ENCODE results near the gene C1orf105. TPM values are rescaled to one million over a fixed set of nuclear protein-coding genes. Genes with fewer than 3 reads are reported as not detected.

The C1orf105 gene
- total and polyA plus RNA-seq, 2 of the 13 experiments (the other 11 are each of a cell fraction or from before 2014, with no cell fraction given), result 0.15 to 0.45 TPM

DNA sequence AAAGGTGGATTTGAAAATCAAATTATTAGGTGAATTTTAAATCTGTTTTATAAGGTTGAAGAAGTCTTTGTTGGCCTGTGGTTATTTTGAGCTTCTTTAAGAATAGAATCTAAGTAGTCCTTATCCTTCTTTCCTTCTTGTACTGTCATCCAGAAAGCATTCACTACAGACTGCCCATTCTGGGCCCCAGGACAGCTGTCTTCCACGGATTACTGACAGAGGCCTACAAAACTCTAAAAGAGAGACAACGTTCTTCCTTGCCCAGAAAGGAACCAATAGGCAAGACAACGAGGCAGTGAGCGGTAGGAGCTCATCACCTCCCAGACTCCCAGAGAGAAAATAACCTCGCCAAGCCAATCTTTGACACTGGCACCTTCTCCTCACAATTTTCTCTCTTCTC, 47.8 kb downstream of the C1orf105 start:
- no peak overlapping the region for H3K27ac ChIP-seq (ENCODE audit: extremely low read length, insufficient read depth, low read length)
- H3K36me3 ChIP-seq (replicated peaks in 1 of 2; ENCODE audit: control insufficient read depth in 1 of 2, insufficient read depth in 2 of 2, low read length in 2 of 2), result no peaks in the 10 kb centered on the region
- H3K27me3 ChIP-seq (ENCODE audit: control insufficient read depth in 1 of 2, insufficient read depth in 2 of 2, low read length in 2 of 2), result no peaks in the 10 kb centered on the region
- H3K4me2 ChIP-seq (ENCODE audit: low read depth, low read length), result no peak overlapping the region
- H2AFZ ChIP-seq (ENCODE audit: low read length), result peak overlapping the region; percentile 9
- no peak overlapping the region for H3K4me3 ChIP-seq (replicated peaks in 1 of 3; ENCODE audit: insufficient read depth in 1 of 3, low read depth in 2 of 3, low read length in 3 of 3)
- TF ChIP-seq, protein P1, sequence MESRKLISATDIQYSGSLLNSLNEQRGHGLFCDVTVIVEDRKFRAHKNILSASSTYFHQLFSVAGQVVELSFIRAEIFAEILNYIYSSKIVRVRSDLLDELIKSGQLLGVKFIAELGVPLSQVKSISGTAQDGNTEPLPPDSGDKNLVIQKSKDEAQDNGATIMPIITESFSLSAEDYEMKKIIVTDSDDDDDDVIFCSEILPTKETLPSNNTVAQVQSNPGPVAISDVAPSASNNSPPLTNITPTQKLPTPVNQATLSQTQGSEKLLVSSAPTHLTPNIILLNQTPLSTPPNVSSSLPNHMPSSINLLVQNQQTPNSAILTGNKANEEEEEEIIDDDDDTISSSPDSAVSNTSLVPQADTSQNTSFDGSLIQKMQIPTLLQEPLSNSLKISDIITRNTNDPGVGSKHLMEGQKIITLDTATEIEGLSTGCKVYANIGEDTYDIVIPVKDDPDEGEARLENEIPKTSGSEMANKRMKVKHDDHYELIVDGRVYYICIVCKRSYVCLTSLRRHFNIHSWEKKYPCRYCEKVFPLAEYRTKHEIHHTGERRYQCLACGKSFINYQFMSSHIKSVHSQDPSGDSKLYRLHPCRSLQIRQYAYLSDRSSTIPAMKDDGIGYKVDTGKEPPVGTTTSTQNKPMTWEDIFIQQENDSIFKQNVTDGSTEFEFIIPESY (CRISPR knock-in tag; IDR thresholded peaks at IDR 0.05), result no peak
- no peak for TF ChIP-seq ZNF670 (CRISPR knock-in tag; IDR thresholded peaks at IDR 0.05; ENCODE audit: borderline replicate concordance)
- TF ChIP-seq TMF1 (CRISPR knock-in tag; IDR thresholded peaks at IDR 0.05; ENCODE audit: low read depth), result no peak
- TF ChIP-seq, protein P2, sequence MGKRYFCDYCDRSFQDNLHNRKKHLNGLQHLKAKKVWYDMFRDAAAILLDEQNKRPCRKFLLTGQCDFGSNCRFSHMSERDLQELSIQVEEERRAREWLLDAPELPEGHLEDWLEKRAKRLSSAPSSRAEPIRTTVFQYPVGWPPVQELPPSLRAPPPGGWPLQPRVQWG (CRISPR knock-in tag; IDR thresholded peaks at IDR 0.05; ENCODE audit: borderline replicate concordance, low read depth), result no peak
- TF ChIP-seq ZNF616 (CRISPR knock-in tag; IDR thresholded peaks at IDR 0.05; ENCODE audit: low read depth), result no peak
- H4K20me1 ChIP-seq (ENCODE audit: insufficient read depth, low read length), result no peaks in the 10 kb centered on the region
- no peak for FAIRE-seq
- H3K79me2 ChIP-seq (ENCODE audit: insufficient read depth, low read length), result no peaks in the 10 kb centered on the region
- peaks cover 74% of the 10 kb centered on the region for H3K4me1 ChIP-seq (ENCODE audit: insufficient read depth, low read length)
- DNase-seq (ENCODE audit: low spot score), result no peak
- H3K9me3 ChIP-seq (ENCODE audit: low read length), result no peaks in the 10 kb centered on the region
- intact Hi-C loops (cut with micrococcal nuclease; ENCODE audit: unreplicated experiment) (no loop called here), in situ Hi-C loops (cut with HindIII; ENCODE audit: extremely low pct_ligation_motif_present, low pct_unique_long_range_greater_than_20kb) (no loop called here)
- ATAC-seq, result no peak
- no TSS peak for BruUV-seq (replicated peaks)
- H3K9ac ChIP-seq (ENCODE audit: insufficient read depth, low read depth, low read length), result no peak overlapping the region
- CTCF ChIA-PET (ENCODE audit: low intra/inter-chr PET ratio, low total read pairs), result no interaction called here
- POLR2A ChIA-PET, result interaction anchor here (1.4 to 6.1 kb wide), 4 partner anchors 16 to 64 kb away, joined by 3 to 99 read pairs (median 16); partner anchors contain the start of gene SUCO
- 73% methylated on average over 5 of the region's 5 CpGs for WGBS (ENCODE audit: low lambda C conversion rate)

All from HepG2 (cell line).